ENCODE data around the gene EIF4G1. TPM values are rescaled to one million over a fixed set of nuclear protein-coding genes. Genes with fewer than 3 reads are reported as not detected.
A peak's percentile ranks its signal among the peaks of the same experiment; 100 is the strongest.

EIF4G1 gene
- total RNA-seq, 1 donor from 2014 or later, result 403 TPM

- DNase-seq (ENCODE audit: low spot score), result no peak
- peaks cover 14% of the 10 kb centered on the region for H3K36me3 Mint-ChIP-seq (ENCODE audit: low read depth)
- H3K27me3 Mint-ChIP-seq (ENCODE audit: low read depth), result no peaks in the 10 kb centered on the region
- H3K9me3 Mint-ChIP-seq (ENCODE audit: low read depth), result no peaks in the 10 kb centered on the region
- no peak for TF ChIP-seq CTCF (IDR thresholded peaks at IDR 0.05)
- H3K4me3 Mint-ChIP-seq (ENCODE audit: unreplicated experiment), result no peak overlapping the region
- H3K4me1 Mint-ChIP-seq (ENCODE audit: low read depth), result peaks cover 64% of the 10 kb centered on the region
- peak overlapping the region; percentile 85 for H3K27ac Mint-ChIP-seq (ENCODE audit: unreplicated experiment)
These were observed 52.3 kb downstream of the EIF4G1 start for GRCh38 chr3:184366619-184367289.

GRCh38 chr3:184368116-184368515, 53.7 kb downstream of the EIF4G1 start:
- H3K4me1 Mint-ChIP-seq (ENCODE audit: low read depth), result peaks cover 75% of the 10 kb centered on the region

GRCh38 chr3:184368586-184369183, 54.3 kb downstream of the EIF4G1 start:
- H3K27ac Mint-ChIP-seq (ENCODE audit: unreplicated experiment), result peak overlapping the region; percentile 91
- peak overlapping the region; percentile 1 for H3K4me3 Mint-ChIP-seq (ENCODE audit: unreplicated experiment)
- H3K9me3 Mint-ChIP-seq (ENCODE audit: low read depth), result no peaks in the 10 kb centered on the region
- peaks cover 14% of the 10 kb centered on the region for H3K36me3 Mint-ChIP-seq (ENCODE audit: low read depth)
- H3K4me1 Mint-ChIP-seq (ENCODE audit: low read depth), result peaks cover 77% of the 10 kb centered on the region
- no peak for TF ChIP-seq CTCF (IDR thresholded peaks at IDR 0.05)
- DNase-seq (ENCODE audit: low spot score), result no peak
- no peaks in the 10 kb centered on the region for H3K27me3 Mint-ChIP-seq (ENCODE audit: low read depth)

More at GRCh38 chr3:184368116-184368515, 53.7 kb downstream of the EIF4G1 start:
- TF ChIP-seq CTCF (IDR thresholded peaks at IDR 0.05), result no peak
- Mint-ChIP-seq H3K27ac (ENCODE audit: unreplicated experiment) (peak overlapping the region; percentile 91), H3K9me3 (ENCODE audit: low read depth) (no peaks in the 10 kb centered on the region), H3K36me3 (ENCODE audit: low read depth) (peaks cover 14% of the 10 kb centered on the region), H3K4me3 (ENCODE audit: unreplicated experiment) (peak overlapping the region; percentile 1), H3K27me3 (ENCODE audit: low read depth) (no peaks in the 10 kb centered on the region)
- no peak for DNase-seq (ENCODE audit: low spot score)

GRCh38 chr3:184371570-184372018, 57.2 kb downstream of the EIF4G1 start:
- H3K27ac Mint-ChIP-seq (ENCODE audit: unreplicated experiment), result peak overlapping the region; percentile 56

More at GRCh38 chr3:184371570-184372018, 57.2 kb downstream of the EIF4G1 start:
- Mint-ChIP-seq H3K27me3 (ENCODE audit: low read depth) (peaks cover 15% of the 10 kb centered on the region), H3K4me3 (ENCODE audit: unreplicated experiment) (no peak overlapping the region), H3K4me1 (ENCODE audit: low read depth) (peaks cover 65% of the 10 kb centered on the region), H3K36me3 (ENCODE audit: low read depth) (peaks cover 9% of the 10 kb centered on the region), H3K9me3 (ENCODE audit: low read depth) (no peaks in the 10 kb centered on the region)
- DNase-seq (ENCODE audit: low spot score), result no peak
- TF ChIP-seq CTCF (IDR thresholded peaks at IDR 0.05), result peak; percentile 96
